ENCODE measurements around the gene CNTNAP2. TPM values are rescaled to one million over a fixed set of nuclear protein-coding genes. Genes with fewer than 3 reads are reported as not detected.

Gene CNTNAP2
- total and polyA plus RNA-seq, 3 experiments from 2014 or later = not detected

DNA sequence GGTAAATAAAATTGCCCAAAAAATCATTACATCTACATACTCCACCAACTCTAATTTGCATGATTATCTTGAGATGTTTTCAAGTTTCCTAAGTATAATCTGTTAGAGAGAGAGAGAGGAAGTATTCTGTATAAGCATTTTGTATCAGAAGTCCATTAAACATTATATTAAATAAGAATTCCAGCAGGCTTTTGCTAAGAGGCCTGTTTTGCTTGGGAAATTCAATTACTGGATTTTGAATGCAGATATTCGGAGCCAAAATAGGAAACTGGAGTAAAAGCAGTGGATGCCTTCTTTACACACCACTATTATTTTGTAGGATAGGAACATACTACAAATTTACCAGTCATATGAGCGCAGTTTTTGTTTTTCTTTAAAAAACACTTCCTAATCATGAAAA, 727.8 kb downstream of the CNTNAP2 start:
- Mint-ChIP-seq H3K4me3 (no peak overlapping the region), H3K27me3 (no peaks in the 10 kb centered on the region), H3K27ac (no peak overlapping the region), H3K4me1 (no peaks in the 10 kb centered on the region), H3K9me3 (peaks cover 4 to 16% (median 10%) of the 10 kb centered on the region in 5 donors), H3K36me3 (peaks cover 0 to 3% (median 0%) of the 10 kb centered on the region in 3 donors)
- ChIA-PET POLR2A (no interaction called here), CTCF (no interaction called here)
- Histone ChIP-seq H3K9me3 (ENCODE audit: low read length) (no peaks in the 10 kb centered on the region), H3K27me3 (ENCODE audit: insufficient read depth, low read length, poor library complexity, severe bottlenecking) (no peaks in the 10 kb centered on the region), H3K36me3 (ENCODE audit: insufficient read depth, low read length) (no peaks in the 10 kb centered on the region), H3K4me3 (ENCODE audit: low read length) (no peak overlapping the region), H3K27ac (ENCODE audit: low read depth, low read length) (no peak overlapping the region), H3K4me1 (ENCODE audit: insufficient read depth, low read length) (no peaks in the 10 kb centered on the region)
- no peak for DNase-seq

GRCh38 chr7:146858690-146859089, 742.1 kb downstream of the CNTNAP2 start:
- ChIA-PET CTCF (no interaction called here), POLR2A (no interaction called here)
- H3K27ac Mint-ChIP-seq = no peak overlapping the region
- H3K4me3 Mint-ChIP-seq = no peak overlapping the region
- no peaks in the 10 kb centered on the region for H3K27me3 Mint-ChIP-seq
- Histone ChIP-seq H3K9me3 (ENCODE audit: low read length) (no peaks in the 10 kb centered on the region), H3K27ac (ENCODE audit: low read depth, low read length) (no peak overlapping the region), H3K4me1 (ENCODE audit: insufficient read depth, low read length) (no peaks in the 10 kb centered on the region), H3K36me3 (ENCODE audit: insufficient read depth, low read length) (no peaks in the 10 kb centered on the region), H3K27me3 (ENCODE audit: insufficient read depth, low read length, poor library complexity, severe bottlenecking) (no peaks in the 10 kb centered on the region), H3K4me3 (ENCODE audit: low read length) (no peak overlapping the region)
- no peaks in the 10 kb centered on the region for H3K4me1 Mint-ChIP-seq
- H3K9me3 Mint-ChIP-seq = peaks cover 1 to 12% (median 6%) of the 10 kb centered on the region in 5 donors
- no peak for DNase-seq
- peaks cover 0 to 2% (median 0%) of the 10 kb centered on the region in 3 donors for H3K36me3 Mint-ChIP-seq

- CTCF ChIA-PET = no interaction called here
- no peak for DNase-seq
- Histone ChIP-seq H3K36me3 (ENCODE audit: insufficient read depth, low read length) (no peaks in the 10 kb centered on the region), H3K27ac (ENCODE audit: low read depth, low read length) (no peak overlapping the region), H3K4me1 (ENCODE audit: insufficient read depth, low read length) (no peaks in the 10 kb centered on the region), H3K27me3 (ENCODE audit: insufficient read depth, low read length, poor library complexity, severe bottlenecking) (no peaks in the 10 kb centered on the region), H3K4me3 (ENCODE audit: low read length) (no peak overlapping the region), H3K9me3 (ENCODE audit: low read length) (no peaks in the 10 kb centered on the region)
- H3K9me3 Mint-ChIP-seq = peaks cover 1 to 12% (median 6%) of the 10 kb centered on the region in 5 donors
- H3K27ac Mint-ChIP-seq = no peak overlapping the region
- no peaks in the 10 kb centered on the region for H3K27me3 Mint-ChIP-seq
- H3K4me3 Mint-ChIP-seq = no peak overlapping the region
- no peaks in the 10 kb centered on the region for H3K4me1 Mint-ChIP-seq
- H3K36me3 Mint-ChIP-seq = peaks cover 0 to 2% (median 0%) of the 10 kb centered on the region in 3 donors
- POLR2A ChIA-PET = no interaction called here
These were observed 745.1 kb downstream of the CNTNAP2 start for GRCh38 chr7:146861701-146862100.

DNA sequence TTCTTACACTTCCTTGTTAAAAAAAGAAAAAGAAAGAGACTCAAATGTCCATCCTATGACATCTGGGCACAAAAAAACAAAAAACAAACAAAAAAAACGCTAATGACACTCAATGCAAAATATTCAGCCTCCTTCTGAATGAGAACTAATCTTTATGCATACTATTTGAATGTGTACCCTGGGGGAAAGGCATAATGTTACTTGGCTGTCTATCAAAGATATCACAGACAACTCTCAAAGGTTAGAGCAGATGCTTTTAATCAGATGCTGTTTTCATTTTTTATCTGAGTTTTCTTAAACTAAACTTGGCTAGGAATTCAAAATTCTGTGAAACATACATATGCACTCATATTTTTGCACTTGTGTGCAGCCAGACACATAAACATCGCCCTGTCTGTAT, 745.8 kb downstream of the CNTNAP2 start:
- peaks cover 1 to 10% (median 6%) of the 10 kb centered on the region in 5 donors for H3K9me3 Mint-ChIP-seq
- no peaks in the 10 kb centered on the region for H3K36me3 ChIP-seq (ENCODE audit: insufficient read depth, low read length)
- DNase-seq = no peak
- no peak overlapping the region for H3K27ac ChIP-seq (ENCODE audit: low read depth, low read length)
- CTCF ChIA-PET = no interaction called here
- H3K27me3 Mint-ChIP-seq = no peaks in the 10 kb centered on the region
- no peaks in the 10 kb centered on the region for H3K27me3 ChIP-seq (ENCODE audit: insufficient read depth, low read length, poor library complexity, severe bottlenecking)
- H3K36me3 Mint-ChIP-seq = peaks cover 0 to 2% (median 0%) of the 10 kb centered on the region in 3 donors
- POLR2A ChIA-PET = no interaction called here
- no peak overlapping the region for H3K4me3 Mint-ChIP-seq
- no peak overlapping the region for H3K27ac Mint-ChIP-seq
- H3K4me3 ChIP-seq (ENCODE audit: low read length) = no peak overlapping the region
- no peaks in the 10 kb centered on the region for H3K9me3 ChIP-seq (ENCODE audit: low read length)
- no peaks in the 10 kb centered on the region for H3K4me1 ChIP-seq (ENCODE audit: insufficient read depth, low read length)
- H3K4me1 Mint-ChIP-seq = no peaks in the 10 kb centered on the region

GRCh38 chr7:146864644-146865043, 748.0 kb downstream of the CNTNAP2 start:
- no peak for DNase-seq
- peaks cover 0 to 2% (median 0%) of the 10 kb centered on the region in 3 donors for H3K36me3 Mint-ChIP-seq
- H3K4me3 Mint-ChIP-seq = no peak overlapping the region
- ChIA-PET POLR2A (no interaction called here), CTCF (no interaction called here)
- H3K4me1 Mint-ChIP-seq = no peaks in the 10 kb centered on the region
- Histone ChIP-seq H3K9me3 (ENCODE audit: low read length) (no peaks in the 10 kb centered on the region), H3K4me1 (ENCODE audit: insufficient read depth, low read length) (no peaks in the 10 kb centered on the region), H3K27ac (ENCODE audit: low read depth, low read length) (no peak overlapping the region), H3K4me3 (ENCODE audit: low read length) (no peak overlapping the region), H3K36me3 (ENCODE audit: insufficient read depth, low read length) (no peaks in the 10 kb centered on the region), H3K27me3 (ENCODE audit: insufficient read depth, low read length, poor library complexity, severe bottlenecking) (no peaks in the 10 kb centered on the region)
- peaks cover 1 to 16% (median 3%) of the 10 kb centered on the region in 5 donors for H3K9me3 Mint-ChIP-seq
- H3K27me3 Mint-ChIP-seq = no peaks in the 10 kb centered on the region
- H3K27ac Mint-ChIP-seq = no peak overlapping the region

DNA sequence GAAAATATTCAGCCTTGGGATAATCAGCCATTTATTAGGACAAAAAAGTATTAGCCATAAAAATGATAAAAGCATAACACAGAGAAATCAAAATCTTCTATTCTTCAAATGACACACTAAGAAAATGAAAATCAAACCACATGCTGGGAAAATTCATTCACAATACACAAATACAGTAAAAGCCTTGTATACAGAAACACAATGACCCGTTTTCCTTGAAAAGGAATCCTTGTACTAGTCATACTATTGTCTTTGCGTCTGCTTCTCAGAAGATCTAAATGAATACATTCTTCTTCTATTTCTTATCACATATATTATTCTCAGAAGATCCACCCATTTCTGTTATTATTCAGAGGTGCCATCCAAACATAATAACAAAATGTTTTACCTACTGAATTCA, 749.1 kb downstream of the CNTNAP2 start:
- no peak for DNase-seq
- no peak overlapping the region for H3K4me3 Mint-ChIP-seq
- no peaks in the 10 kb centered on the region for H3K36me3 Mint-ChIP-seq
- Histone ChIP-seq H3K4me3 (ENCODE audit: low read length) (no peak overlapping the region), H3K27ac (ENCODE audit: low read depth, low read length) (no peak overlapping the region), H3K27me3 (ENCODE audit: insufficient read depth, low read length, poor library complexity, severe bottlenecking) (no peaks in the 10 kb centered on the region), H3K4me1 (ENCODE audit: insufficient read depth, low read length) (no peaks in the 10 kb centered on the region), H3K36me3 (ENCODE audit: insufficient read depth, low read length) (no peaks in the 10 kb centered on the region), H3K9me3 (ENCODE audit: low read length) (no peaks in the 10 kb centered on the region)
- no peak overlapping the region for H3K27ac Mint-ChIP-seq
- ChIA-PET POLR2A (no interaction called here), CTCF (no interaction called here)
- H3K9me3 Mint-ChIP-seq = peaks cover 0 to 13% (median 10%) of the 10 kb centered on the region in 5 donors
- no peaks in the 10 kb centered on the region for H3K4me1 Mint-ChIP-seq
- no peaks in the 10 kb centered on the region for H3K27me3 Mint-ChIP-seq

GRCh38 chr7:146874722-146875121, 758.1 kb downstream of the CNTNAP2 start:
- Mint-ChIP-seq H3K27me3 (no peaks in the 10 kb centered on the region), H3K36me3 (no peaks in the 10 kb centered on the region), H3K4me3 (no peak overlapping the region), H3K9me3 (peaks cover 0 to 26% (median 12%) of the 10 kb centered on the region in 5 donors), H3K27ac (no peak overlapping the region), H3K4me1 (no peaks in the 10 kb centered on the region)
- Histone ChIP-seq H3K4me3 (ENCODE audit: low read length) (no peak overlapping the region), H3K36me3 (ENCODE audit: insufficient read depth, low read length) (no peaks in the 10 kb centered on the region), H3K27me3 (ENCODE audit: insufficient read depth, low read length, poor library complexity, severe bottlenecking) (no peaks in the 10 kb centered on the region), H3K4me1 (ENCODE audit: insufficient read depth, low read length) (no peaks in the 10 kb centered on the region), H3K9me3 (ENCODE audit: low read length) (no peaks in the 10 kb centered on the region), H3K27ac (ENCODE audit: low read depth, low read length) (no peak overlapping the region)
- no peak for DNase-seq
- CTCF ChIA-PET = no interaction called here
- POLR2A ChIA-PET = no interaction called here

DNA sequence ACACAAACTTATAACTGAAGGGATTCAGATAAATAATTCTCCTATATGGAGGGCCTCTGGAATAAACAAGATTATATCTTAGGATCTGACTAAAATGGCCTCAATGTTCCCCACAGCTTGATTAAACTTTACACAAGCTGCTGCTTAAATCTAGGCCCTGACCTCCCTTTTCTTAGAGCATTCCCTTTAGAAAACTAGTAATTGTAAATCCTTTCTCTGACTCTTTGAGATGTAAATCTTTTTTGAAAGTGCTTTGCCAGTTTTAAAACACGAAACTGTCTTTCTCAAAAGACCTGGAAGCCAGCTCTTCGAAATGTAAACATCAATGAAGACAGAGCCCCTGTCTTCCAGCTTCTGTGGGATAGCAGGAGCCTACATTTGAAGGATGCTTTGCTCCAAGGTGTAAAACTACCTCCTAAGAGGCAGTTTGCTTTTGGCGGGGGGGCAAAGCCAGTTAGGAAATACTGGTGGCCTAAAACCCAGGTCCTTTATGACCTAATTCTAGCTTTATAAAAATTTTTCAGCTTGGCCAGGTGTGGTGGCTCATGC, 758.7 kb downstream of the CNTNAP2 start:
- ChIA-PET CTCF (no interaction called here), POLR2A (no interaction called here)
- Mint-ChIP-seq H3K27ac (no peak overlapping the region), H3K36me3 (no peaks in the 10 kb centered on the region), H3K4me3 (no peak overlapping the region), H3K4me1 (no peaks in the 10 kb centered on the region), H3K27me3 (no peaks in the 10 kb centered on the region), H3K9me3 (peaks cover 0 to 20% (median 9%) of the 10 kb centered on the region in 5 donors)
- Histone ChIP-seq H3K27me3 (ENCODE audit: insufficient read depth, low read length, poor library complexity, severe bottlenecking) (no peaks in the 10 kb centered on the region), H3K9me3 (ENCODE audit: low read length) (no peaks in the 10 kb centered on the region), H3K36me3 (ENCODE audit: insufficient read depth, low read length) (no peaks in the 10 kb centered on the region), H3K27ac (ENCODE audit: low read depth, low read length) (no peak overlapping the region), H3K4me3 (ENCODE audit: low read length) (no peak overlapping the region), H3K4me1 (ENCODE audit: insufficient read depth, low read length) (no peaks in the 10 kb centered on the region)
- no peak for DNase-seq

DNA sequence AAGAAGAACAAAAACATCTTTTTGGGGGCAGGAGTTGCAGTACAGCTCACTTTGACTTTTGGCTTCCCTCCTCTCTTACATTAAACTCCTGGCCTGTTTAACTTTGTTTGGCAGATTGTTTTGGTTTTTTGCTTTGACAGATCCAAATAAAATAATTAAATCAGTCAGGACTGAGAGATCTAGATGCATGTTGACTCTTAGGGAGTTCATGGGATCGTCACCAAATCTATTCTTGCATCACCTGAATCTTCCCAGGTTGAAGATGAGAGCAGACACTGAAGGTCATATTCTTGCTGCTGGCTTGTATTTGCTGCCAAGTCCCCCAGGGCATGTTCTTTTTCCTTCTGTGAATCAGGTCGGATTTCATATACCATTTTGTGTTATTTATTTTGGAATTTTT, 759.4 kb downstream of the CNTNAP2 start:
- Mint-ChIP-seq H3K4me1 (no peaks in the 10 kb centered on the region), H3K9me3 (peaks cover 0 to 26% (median 9%) of the 10 kb centered on the region in 5 donors), H3K36me3 (no peaks in the 10 kb centered on the region), H3K27me3 (no peaks in the 10 kb centered on the region), H3K27ac (no peak overlapping the region), H3K4me3 (no peak overlapping the region)
- no peak for DNase-seq
- no peak overlapping the region for H3K4me3 ChIP-seq (ENCODE audit: low read length)
- ChIA-PET POLR2A (no interaction called here), CTCF (no interaction called here)
- no peaks in the 10 kb centered on the region for H3K27me3 ChIP-seq (ENCODE audit: insufficient read depth, low read length, poor library complexity, severe bottlenecking)
- no peaks in the 10 kb centered on the region for H3K4me1 ChIP-seq (ENCODE audit: insufficient read depth, low read length)
- no peaks in the 10 kb centered on the region for H3K36me3 ChIP-seq (ENCODE audit: insufficient read depth, low read length)
- H3K27ac ChIP-seq (ENCODE audit: low read depth, low read length) = no peak overlapping the region
- no peaks in the 10 kb centered on the region for H3K9me3 ChIP-seq (ENCODE audit: low read length)

All from CD8-positive, alpha-beta memory T cell (primary cell).